Type B pancreatic cell (in vitro differentiated cells): Measurements from ENCODE around the gene LRAT. TPM values are rescaled to one million over a fixed set of nuclear protein-coding genes. Genes with fewer than 3 reads are reported as not detected.

Experiments
- DNase-seq: peaks from one replicate; pipeline ENCODE4 v3.0.0; 2021; ENCODE audit warnings: mixed read lengths; ENCODE audit not compliant: unreplicated experiment; ENCODE audit errors: extremely low spot score
- H3K27ac Mint-ChIP-seq: 2 replicates; pipeline ENCODE4 v1.8.0; 2021; ENCODE audit warnings: mild to moderate bottlenecking, mixed read lengths
- H3K27me3 Mint-ChIP-seq: 2 replicates; pipeline ENCODE4 v1.8.0; 2021; ENCODE audit warnings: mixed read lengths
- H3K36me3 Mint-ChIP-seq: 2 replicates; pipeline ENCODE4 v1.8.0; 2021; ENCODE audit warnings: mixed read lengths
- H3K4me1 Mint-ChIP-seq: one replicate; pipeline ENCODE4 v1.8.0; 2021; ENCODE audit warnings: mixed read lengths; ENCODE audit not compliant: unreplicated experiment
- H3K4me3 Mint-ChIP-seq: 2 replicates; pipeline ENCODE4 v1.8.0; 2021; ENCODE audit warnings: mild to moderate bottlenecking, mixed read lengths
- H3K9me3 Mint-ChIP-seq: 2 replicates; pipeline ENCODE4 v1.8.0; 2021; ENCODE audit warnings: mixed read lengths
- total RNA-seq: library from RNA; stranded (reverse); gene quantifications from 2 replicates; pipeline ENCODE4 v1.2.1, GENCODE V29; 2021; ENCODE audit warnings: low replicate concordance
- TF ChIP-seq, protein P1 (sequence below): fragments of 200-600 bp; sonication (generic); conservative IDR thresholded peaks from 2 replicates; pipeline ENCODE4 v1.5.0; 2021; ENCODE audit warnings: antibody characterized with exemption, mild to moderate bottlenecking

The LRAT gene
- total RNA-seq, 1 donor from 2014 or later: 7.4 TPM

DNA sequence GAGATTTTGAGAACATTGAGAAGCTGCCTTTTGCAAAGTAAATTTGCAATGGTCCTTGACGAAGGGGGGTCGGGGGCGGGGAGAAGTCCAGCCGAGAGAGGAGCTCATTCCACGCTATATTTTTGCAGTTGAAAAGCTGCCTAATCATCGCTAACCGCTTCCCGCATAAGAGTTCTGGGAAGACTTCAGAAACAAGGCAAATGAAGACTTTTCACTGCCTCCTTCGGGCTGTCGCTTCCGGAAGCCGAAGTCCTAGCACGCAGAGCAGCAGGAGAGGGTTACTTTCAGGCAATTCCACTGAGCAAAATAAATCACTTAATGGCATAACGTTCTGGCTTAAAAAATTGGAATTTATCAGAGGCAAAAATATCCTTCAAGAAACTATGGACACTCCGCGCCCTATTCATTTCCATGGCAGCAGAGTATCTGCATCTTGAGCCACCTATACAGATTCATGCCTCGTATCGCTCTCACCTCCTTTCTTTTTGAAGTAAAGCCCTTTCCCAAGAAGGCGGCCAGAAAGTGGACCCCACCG is 2.6 kb upstream of the LRAT start:
- Mint-ChIP-seq H3K4me3 (peak overlapping the region; percentile 75), H3K4me1 (peaks cover 24% of the 10 kb centered on the region), H3K27ac (no peak overlapping the region), H3K9me3 (no peaks in the 10 kb centered on the region), H3K36me3 (no peaks in the 10 kb centered on the region), H3K27me3 (peaks cover 83% of the 10 kb centered on the region)
- TF ChIP-seq, protein P1, sequence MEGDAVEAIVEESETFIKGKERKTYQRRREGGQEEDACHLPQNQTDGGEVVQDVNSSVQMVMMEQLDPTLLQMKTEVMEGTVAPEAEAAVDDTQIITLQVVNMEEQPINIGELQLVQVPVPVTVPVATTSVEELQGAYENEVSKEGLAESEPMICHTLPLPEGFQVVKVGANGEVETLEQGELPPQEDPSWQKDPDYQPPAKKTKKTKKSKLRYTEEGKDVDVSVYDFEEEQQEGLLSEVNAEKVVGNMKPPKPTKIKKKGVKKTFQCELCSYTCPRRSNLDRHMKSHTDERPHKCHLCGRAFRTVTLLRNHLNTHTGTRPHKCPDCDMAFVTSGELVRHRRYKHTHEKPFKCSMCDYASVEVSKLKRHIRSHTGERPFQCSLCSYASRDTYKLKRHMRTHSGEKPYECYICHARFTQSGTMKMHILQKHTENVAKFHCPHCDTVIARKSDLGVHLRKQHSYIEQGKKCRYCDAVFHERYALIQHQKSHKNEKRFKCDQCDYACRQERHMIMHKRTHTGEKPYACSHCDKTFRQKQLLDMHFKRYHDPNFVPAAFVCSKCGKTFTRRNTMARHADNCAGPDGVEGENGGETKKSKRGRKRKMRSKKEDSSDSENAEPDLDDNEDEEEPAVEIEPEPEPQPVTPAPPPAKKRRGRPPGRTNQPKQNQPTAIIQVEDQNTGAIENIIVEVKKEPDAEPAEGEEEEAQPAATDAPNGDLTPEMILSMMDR: no peak
- no peak for DNase-seq

DNA sequence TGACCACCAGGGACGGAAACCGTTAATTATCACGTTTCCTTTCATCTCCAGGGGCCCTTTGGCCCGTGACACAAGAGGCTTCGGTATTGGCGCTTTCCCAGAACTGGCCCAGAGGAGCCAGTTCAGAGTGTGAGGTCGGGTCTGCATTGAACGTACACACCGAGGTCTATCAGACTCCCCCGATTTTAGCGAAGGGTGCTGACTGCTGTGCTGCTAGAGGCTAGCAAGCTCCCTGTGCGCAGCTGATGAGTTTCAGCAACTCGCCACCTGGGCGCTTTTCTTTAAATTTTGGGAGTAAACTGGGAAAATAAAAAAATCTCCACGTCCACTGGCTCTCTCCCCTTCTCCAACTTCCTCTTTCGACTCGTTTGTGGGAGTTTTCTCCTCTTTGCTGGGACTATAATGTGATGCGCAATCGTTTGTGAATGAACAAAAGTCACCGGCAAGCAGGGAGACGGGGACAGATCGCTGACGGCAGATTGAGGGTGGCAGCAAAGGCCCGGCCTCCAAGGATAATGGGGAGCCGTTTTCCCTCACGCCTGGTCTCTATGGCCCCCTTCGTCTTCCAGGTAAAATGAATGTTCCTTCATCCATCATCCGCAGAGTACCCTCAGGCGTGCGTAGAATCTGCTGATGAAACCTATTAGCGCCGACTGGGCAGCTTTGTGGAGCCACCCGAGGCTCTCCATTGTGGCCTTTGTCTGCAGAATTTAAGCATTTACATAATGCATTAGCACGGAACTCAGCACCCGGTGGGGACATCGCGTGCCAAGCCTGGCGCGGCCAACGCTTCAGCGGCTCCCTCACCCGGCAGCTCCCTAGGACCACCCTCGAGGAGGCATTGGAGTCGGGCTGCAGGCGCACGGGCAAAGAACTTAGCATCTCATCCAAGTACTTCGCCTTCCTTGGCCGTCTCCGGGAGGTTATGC is 1.6 kb upstream of the LRAT start:
- TF ChIP-seq, protein P1: peak; percentile 19
- no peak overlapping the region for H3K27ac Mint-ChIP-seq
- no peaks in the 10 kb centered on the region for H3K36me3 Mint-ChIP-seq
- peaks cover 92% of the 10 kb centered on the region for H3K27me3 Mint-ChIP-seq
- peak overlapping the region; percentile 81 for H3K4me3 Mint-ChIP-seq
- DNase-seq: no peak
- no peaks in the 10 kb centered on the region for H3K9me3 Mint-ChIP-seq
- peaks cover 24% of the 10 kb centered on the region for H3K4me1 Mint-ChIP-seq

DNA sequence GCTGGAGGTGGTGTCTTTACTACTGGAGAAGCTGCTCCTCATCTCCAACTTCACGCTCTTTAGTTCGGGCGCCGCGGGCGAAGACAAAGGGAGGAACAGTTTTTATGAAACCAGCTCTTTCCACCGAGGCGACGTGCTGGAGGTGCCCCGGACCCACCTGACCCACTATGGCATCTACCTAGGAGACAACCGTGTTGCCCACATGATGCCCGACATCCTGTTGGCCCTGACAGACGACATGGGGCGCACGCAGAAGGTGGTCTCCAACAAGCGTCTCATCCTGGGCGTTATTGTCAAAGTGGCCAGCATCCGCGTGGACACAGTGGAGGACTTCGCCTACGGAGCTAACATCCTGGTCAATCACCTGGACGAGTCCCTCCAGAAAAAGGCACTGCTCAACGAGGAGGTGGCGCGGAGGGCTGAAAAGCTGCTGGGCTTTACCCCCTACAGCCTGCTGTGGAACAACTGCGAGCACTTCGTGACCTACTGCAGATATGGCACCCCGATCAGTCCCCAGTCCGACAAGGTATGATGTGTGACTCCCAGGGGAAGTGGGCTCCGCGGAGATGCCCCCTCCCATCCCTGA is 634 bp downstream of the LRAT start:
- Mint-ChIP-seq H3K36me3 (no peaks in the 10 kb centered on the region), H3K27me3 (peaks cover 93% of the 10 kb centered on the region), H3K4me1 (peaks cover 24% of the 10 kb centered on the region), H3K4me3 (peak overlapping the region; percentile 95), H3K9me3 (no peaks in the 10 kb centered on the region), H3K27ac (peak overlapping the region; percentile 51)
- no peak for DNase-seq
- TF ChIP-seq, protein P1: no peak

DNA sequence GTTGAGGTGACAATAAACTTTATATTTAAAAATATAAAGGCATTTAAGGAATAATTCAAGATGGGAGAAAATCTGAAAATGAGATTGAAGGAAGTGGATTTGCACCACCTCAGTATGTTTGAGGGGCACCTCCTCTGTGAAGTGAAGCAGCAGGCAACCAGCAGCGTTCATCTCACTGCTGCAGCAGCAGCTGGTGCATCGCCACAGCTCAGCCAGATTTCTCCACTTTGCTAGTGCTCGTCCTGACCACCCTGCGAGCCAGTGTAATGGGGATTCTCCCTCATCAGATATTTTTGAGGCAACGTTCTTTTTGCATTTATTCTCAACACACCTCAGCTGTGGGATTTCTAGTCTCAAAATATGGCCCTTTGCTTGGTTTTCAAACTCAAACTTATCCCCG is 13.9 kb downstream of the LRAT start:
- H3K27ac Mint-ChIP-seq: no peak overlapping the region
- H3K36me3 Mint-ChIP-seq: no peaks in the 10 kb centered on the region
- H3K4me1 Mint-ChIP-seq: no peaks in the 10 kb centered on the region
- no peak overlapping the region for H3K4me3 Mint-ChIP-seq
- peaks cover 53% of the 10 kb centered on the region for H3K27me3 Mint-ChIP-seq
- DNase-seq: no peak
- no peaks in the 10 kb centered on the region for H3K9me3 Mint-ChIP-seq
- TF ChIP-seq, protein P1: no peak

DNA sequence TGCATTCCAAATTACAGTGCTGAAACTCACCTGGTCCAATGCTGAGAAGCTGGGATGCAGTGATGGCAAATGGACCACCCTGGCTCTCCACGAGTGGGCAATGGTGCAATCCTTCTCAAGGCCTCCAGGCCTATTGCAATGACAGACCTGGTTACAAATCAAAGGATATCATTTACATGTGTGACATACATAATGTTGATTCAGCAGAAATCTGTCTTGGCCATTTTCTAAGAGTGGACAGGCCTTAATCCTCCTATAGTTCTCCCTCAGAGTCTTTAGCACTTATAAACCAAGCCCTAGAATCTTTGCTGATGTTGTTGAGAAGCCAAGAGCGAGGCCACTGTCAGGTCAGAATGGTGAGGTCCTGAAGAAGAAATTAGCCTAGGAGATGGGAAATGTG is 17.1 kb downstream of the LRAT start:
- Mint-ChIP-seq H3K36me3 (no peaks in the 10 kb centered on the region), H3K4me3 (no peak overlapping the region), H3K4me1 (no peaks in the 10 kb centered on the region), H3K27me3 (peaks cover 45% of the 10 kb centered on the region), H3K9me3 (no peaks in the 10 kb centered on the region), H3K27ac (no peak overlapping the region)
- no peak for DNase-seq
- TF ChIP-seq, protein P1: no peak
